MM.1S (cell line): ENCODE data around the gene ZNF598.

Experiments used
- CTCF ChIP-seq: fragments of 300-600 bp; sonication (generic); IDR thresholded peaks from 2 replicates; pipeline ENCODE4 v1.5.1; 2016; ENCODE audit warnings: antibody characterized with exemption, low read length, mixed read lengths
- EZH2 ChIP-seq: fragments of 300-600 bp; sonication (generic); optimal IDR thresholded peaks from 2 replicates; pipeline ENCODE3; 2017; ENCODE audit warnings: low read depth, mild to moderate bottlenecking, antibody characterized with exemption, low read length, mixed read lengths

GRCh38 chr16:2033057-2033908 lies 23.7 kb upstream of the ZNF598 start:
- TF ChIP-seq CTCF, result no peak
- TF ChIP-seq EZH2, result no peak
